Gastrocnemius medialis (tissue), 4 donors: Measurements from ENCODE around the gene SMARCA2.

Source experiments
- POLR2A ChIP-seq, 2 donors: fragments of 450-650 bp; IDR thresholded peaks; one replicate each; pipeline ENCODE4 v1.6.1; 2017; ENCODE audit warnings: antibody characterized with exemption in 2 of 2, mild to moderate bottlenecking in 2 of 2, moderate library complexity in 2 of 2
- TF ChIP-seq, protein P1 (sequence below), 5 experiments: fragments of 450-650 bp in 3 of 5; fragments of 200-600 bp in 2 of 5; sonication (generic) in 2 of 5; IDR thresholded peaks in 4 of 5; conservative IDR thresholded peaks in 1 of 5; 1 replicate in 4 of 5; 2 replicates in 1 of 5; pipeline ENCODE4 v1.5.1; 2016 to 2019; ENCODE audit warnings: antibody characterized with exemption in 5 of 5, mild to moderate bottlenecking in 3 of 5, moderate library complexity in 3 of 5

DNA sequence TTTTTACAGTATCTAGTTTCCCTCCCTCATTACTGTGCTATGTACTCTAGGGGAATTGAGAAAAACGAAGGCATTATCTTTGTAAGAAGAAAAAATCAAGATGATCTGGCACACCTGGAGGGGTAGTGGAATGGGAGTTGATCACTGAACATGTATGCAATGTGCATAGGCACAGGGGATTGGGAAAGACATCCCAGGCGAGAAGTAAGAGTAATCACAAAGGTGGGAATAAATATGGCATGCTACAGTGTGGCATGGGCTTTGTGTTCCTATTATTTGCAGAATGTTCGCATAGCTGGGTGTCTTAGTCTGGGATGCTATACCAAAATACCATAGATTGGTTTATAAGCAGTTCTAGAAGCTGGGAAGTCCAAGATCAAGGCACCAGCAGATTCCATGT lies 130.6 kb downstream of the SMARCA2 start:
- TF ChIP-seq, protein P1, sequence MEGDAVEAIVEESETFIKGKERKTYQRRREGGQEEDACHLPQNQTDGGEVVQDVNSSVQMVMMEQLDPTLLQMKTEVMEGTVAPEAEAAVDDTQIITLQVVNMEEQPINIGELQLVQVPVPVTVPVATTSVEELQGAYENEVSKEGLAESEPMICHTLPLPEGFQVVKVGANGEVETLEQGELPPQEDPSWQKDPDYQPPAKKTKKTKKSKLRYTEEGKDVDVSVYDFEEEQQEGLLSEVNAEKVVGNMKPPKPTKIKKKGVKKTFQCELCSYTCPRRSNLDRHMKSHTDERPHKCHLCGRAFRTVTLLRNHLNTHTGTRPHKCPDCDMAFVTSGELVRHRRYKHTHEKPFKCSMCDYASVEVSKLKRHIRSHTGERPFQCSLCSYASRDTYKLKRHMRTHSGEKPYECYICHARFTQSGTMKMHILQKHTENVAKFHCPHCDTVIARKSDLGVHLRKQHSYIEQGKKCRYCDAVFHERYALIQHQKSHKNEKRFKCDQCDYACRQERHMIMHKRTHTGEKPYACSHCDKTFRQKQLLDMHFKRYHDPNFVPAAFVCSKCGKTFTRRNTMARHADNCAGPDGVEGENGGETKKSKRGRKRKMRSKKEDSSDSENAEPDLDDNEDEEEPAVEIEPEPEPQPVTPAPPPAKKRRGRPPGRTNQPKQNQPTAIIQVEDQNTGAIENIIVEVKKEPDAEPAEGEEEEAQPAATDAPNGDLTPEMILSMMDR (IDR thresholded peaks at IDR 0.05 in 4 of 5, conservative IDR thresholded peaks at IDR 0.05 in 1 of 5) = no peak
- no peak for TF ChIP-seq POLR2A (IDR thresholded peaks at IDR 0.05)
